HCT116 (cell line): ENCODE results near the gene TRMT10C. TPM values are rescaled to one million over a fixed set of nuclear protein-coding genes. Genes with fewer than 3 reads are reported as not detected.

ENCODE experiments used
- ATAC-seq: fragments of 200-7000 bp; cut with Tn5 transposase; 2 replicates; pipeline ENCODE4 v1.9.1; 2020; ENCODE audit warnings: mild to moderate bottlenecking, moderate library complexity
- Bru-seq: library from RNA; stranded (reverse); fragments of 400-500 nt; gene quantifications from one replicate; lab custom pipeline; 2021; lab: Mats Ljungman, UMichigan
- BruChase-seq, 2 experiments: library from RNA; stranded (reverse); fragments of 400-500 nt; gene quantifications; one replicate each; lab custom pipeline; 2021; lab: Mats Ljungman, UMichigan
- BruUV-seq: library from RNA; stranded (reverse); fragments of 400-500 nt; replicated peaks from 2 replicates; lab custom pipeline; 2021; lab: Mats Ljungman, UMichigan
- CTCF ChIA-PET: fragments of 300-600 bp; sonication (Branson Sonifier 250); formaldehyde crosslinking; loops from one replicate; lab custom pipeline; 2021; ENCODE audit warnings: antibody characterized with exemption; lab: Charles Lee
- POLR2A ChIA-PET: fragments of 300-600, 350-600 bp; sonication (Branson Sonifier 250); formaldehyde crosslinking; loops from one replicate; lab custom pipeline; 2021; ENCODE audit warnings: antibody characterized with exemption; lab: Charles Lee
- RAD21 ChIA-PET, 2 experiments: fragments of 300-600 bp; sonication (Branson Sonifier 250); formaldehyde crosslinking; loops; one replicate each; lab custom pipeline; 2023; ENCODE audit warnings: low total read pairs in 2 of 2; ENCODE audit not compliant: uncharacterized antibody in 2 of 2, unreplicated experiment in 2 of 2, low non-redundant PET in 1 of 2; lab: Charles Lee
- DNase-seq: peaks from one replicate; pipeline ENCODE4 v3.0.0-alpha.2; 2010; ENCODE audit warnings: low read depth, low spot score
- H2AFZ ChIP-seq: fragments of 200-600 bp; shearing (Covaris generic), sonication (generic); 2 replicates; pipeline ENCODE4 v1.6.1; 2017; ENCODE audit warnings: low read depth, mixed run types, mixed read lengths, antibody characterized with exemption, low read length; ENCODE audit not compliant: poor library complexity, severe bottlenecking
- H3K27ac ChIP-seq: 2 replicates; pipeline ENCODE4 v1.5.1; 2012; ENCODE audit warnings: low read depth, low read length
- H3K27me3 ChIP-seq: fragments of 200-600 bp; sonication (generic); 2 replicates; pipeline ENCODE4 v1.6.1; 2016; ENCODE audit warnings: mixed run types, low read length, mixed read lengths; ENCODE audit not compliant: insufficient read depth
- H3K36me3 ChIP-seq, 2 experiments: fragments of 200-500 bp in 1 of 2; fragments of 200-600 bp in 1 of 2; sonication (Bioruptor generic) in 1 of 2; sonication (generic) in 1 of 2; 2 replicates each; pipeline versions ENCODE4 v1.5.1 to v1.6.1; 2014 to 2016; ENCODE audit warnings: low read length in 2 of 2, inconsistent platforms in 1 of 2, mixed read lengths in 1 of 2, mixed run types in 1 of 2; ENCODE audit not compliant: insufficient read depth in 2 of 2, control insufficient read depth in 1 of 2
- H3K4me1 ChIP-seq, 2 experiments: fragments of 200-600 bp in 1 of 2; sonication (generic) in 1 of 2; 2 replicates each; pipeline versions ENCODE4 v1.5.1 to v1.6.1; 2012 to 2017; ENCODE audit warnings: low read length in 2 of 2, inconsistent platforms in 1 of 2, mild to moderate bottlenecking in 1 of 2, mixed read lengths in 1 of 2, mixed run types in 1 of 2, moderate library complexity in 1 of 2; ENCODE audit not compliant: insufficient read depth in 2 of 2, control insufficient read depth in 1 of 2
- H3K4me2 ChIP-seq: fragments of 200-600 bp; sonication (generic); 2 replicates; pipeline ENCODE4 v1.6.1; 2017; ENCODE audit warnings: mixed run types, low read length, mixed read lengths
- H3K4me3 ChIP-seq, 2 experiments: fragments of 200-600 bp in 1 of 2; sonication (generic) in 1 of 2; replicated peaks in 1 of 2; 2 replicates each; pipeline ENCODE4 v1.5.1; 2011 to 2016; ENCODE audit warnings: low read length in 2 of 2, control low read depth in 1 of 2, low read depth in 1 of 2, mild to moderate bottlenecking in 1 of 2, mixed read lengths in 1 of 2, mixed run types in 1 of 2
- H3K79me2 ChIP-seq: fragments of 200-600 bp; sonication (generic); 2 replicates; pipeline ENCODE4 v1.6.1; 2017; ENCODE audit warnings: mild to moderate bottlenecking, mixed run types, low read length, moderate library complexity, mixed read lengths; ENCODE audit not compliant: insufficient read depth
- H3K9ac ChIP-seq: fragments of 200-600 bp; sonication (generic); 2 replicates; pipeline ENCODE4 v1.6.1; 2016; ENCODE audit warnings: low read length, mixed read lengths
- H3K9me2 ChIP-seq: fragments of 200-600 bp; sonication (generic), shearing (Covaris generic); 2 replicates; pipeline ENCODE4 v1.6.1; 2017; ENCODE audit warnings: mixed run types, mild to moderate bottlenecking, moderate library complexity; ENCODE audit not compliant: insufficient read depth
- H3K9me3 ChIP-seq, 2 experiments: fragments of 200-500 bp in 1 of 2; fragments of 200-600 bp in 1 of 2; sonication (Bioruptor generic) in 1 of 2; sonication (generic) in 1 of 2; 2 replicates each; pipeline ENCODE4 v1.6.1; 2014 to 2017; ENCODE audit warnings: low read length in 2 of 2, mixed read lengths in 2 of 2, inconsistent platforms in 1 of 2, low read depth in 1 of 2, mild to moderate bottlenecking in 1 of 2, mixed run types in 1 of 2, moderate library complexity in 1 of 2; ENCODE audit not compliant: control insufficient read depth in 1 of 2, insufficient read depth in 1 of 2
- H4K20me1 ChIP-seq: fragments of 200-600 bp; sonication (generic), shearing (Covaris generic); 2 replicates; pipeline ENCODE4 v1.6.1; 2017; ENCODE audit warnings: mixed run types, mild to moderate bottlenecking, moderate library complexity; ENCODE audit not compliant: insufficient read depth
- ATF3 ChIP-seq: IDR thresholded peaks from 2 replicates; pipeline ENCODE4 v1.6.1; 2012
- CBX3 ChIP-seq: IDR thresholded peaks from 2 replicates; pipeline ENCODE4 v1.6.1; 2012; ENCODE audit warnings: low read depth
- CEBPB ChIP-seq: IDR thresholded peaks from 2 replicates; pipeline ENCODE4 v1.6.1; 2012; ENCODE audit warnings: low read depth
- CTCF ChIP-seq, 3 experiments: fragments of 200-600 bp in 1 of 3; sonication (generic) in 1 of 3; IDR thresholded peaks in 2 of 3; conservative IDR thresholded peaks in 1 of 3; 2 replicates each; pipeline ENCODE4 v1.5.1; 2012 to 2017; ENCODE audit warnings: low read depth in 2 of 3, low read length in 2 of 3, antibody characterized with exemption in 1 of 3, borderline replicate concordance in 1 of 3, control low read depth in 1 of 3, mild to moderate bottlenecking in 1 of 3, mixed read lengths in 1 of 3, mixed run types in 1 of 3, moderate library complexity in 1 of 3; ENCODE audit not compliant: insufficient read depth in 1 of 3
- EGR1 ChIP-seq: IDR thresholded peaks from 2 replicates; pipeline ENCODE4 v1.6.1; 2012; ENCODE audit warnings: low read depth
- ELF1 ChIP-seq: IDR thresholded peaks from 2 replicates; pipeline ENCODE4 v1.6.1; 2012; ENCODE audit warnings: low read depth, borderline replicate concordance
- EZH2 ChIP-seq: fragments of 200-600 bp; sonication (generic); IDR thresholded peaks from 2 replicates; pipeline ENCODE4 v1.6.1; 2017; ENCODE audit warnings: antibody characterized with exemption, mixed run types
- FOSL1 ChIP-seq: IDR thresholded peaks from 2 replicates; pipeline ENCODE4 v1.6.1; 2012; ENCODE audit warnings: low read depth
- JUND ChIP-seq: IDR thresholded peaks from 2 replicates; pipeline ENCODE4 v1.6.1; 2012
- MAX ChIP-seq: IDR thresholded peaks from 2 replicates; pipeline ENCODE4 v1.6.1; 2012
- POLR2A ChIP-seq: IDR thresholded peaks from 2 replicates; pipeline ENCODE4 v1.7.0; 2011; ENCODE audit warnings: borderline replicate concordance; ENCODE audit not compliant: insufficient read depth, insufficient read length; ENCODE audit errors: extremely low read depth
- RAD21 ChIP-seq: IDR thresholded peaks from 2 replicates; pipeline ENCODE4 v1.6.1; 2012; ENCODE audit warnings: low read depth, mild to moderate bottlenecking
- REST ChIP-seq: IDR thresholded peaks from 2 replicates; pipeline ENCODE4 v1.6.1; 2012; ENCODE audit warnings: low read depth
- SIN3A ChIP-seq: IDR thresholded peaks from 2 replicates; pipeline ENCODE4 v1.6.1; 2012; ENCODE audit warnings: low read depth
- SP1 ChIP-seq: IDR thresholded peaks from 2 replicates; pipeline ENCODE4 v1.6.1; 2012; ENCODE audit warnings: low read depth
- SRF ChIP-seq: IDR thresholded peaks from 2 replicates; pipeline ENCODE4 v1.6.1; 2012; ENCODE audit warnings: low read depth
- ZBTB33 ChIP-seq: IDR thresholded peaks from 2 replicates; pipeline ENCODE4 v1.6.1; 2011; ENCODE audit warnings: mild to moderate bottlenecking, low read length, moderate library complexity; ENCODE audit not compliant: insufficient replicate concordance; ENCODE audit errors: extremely low read depth
- ZFX ChIP-seq: fragments of 450-650 bp; IDR thresholded peaks from 2 replicates; pipeline ENCODE4 v1.6.1; 2017
- intact Hi-C: fragments of 100-400 bp; cut with micrococcal nuclease; formaldehyde crosslinking; loops from 2 replicates; pipeline ENCODE4 v1.10.0; 2022
- long read RNA-seq: library from polyadenylated mRNA; unstranded; transcript quantifications from one replicate; pipeline ENCODE4 v2.0.0, GENCODE V29; 2021; ENCODE audit not compliant: unreplicated experiment
- polyA plus RNA-seq: library from polyadenylated mRNA; unstranded; fragments of >200 nt; gene quantifications from 2 replicates; pipeline ENCODE4 v1.2.1, GENCODE V29; 2012; ENCODE audit warnings: missing spikeins
- total RNA-seq: library from RNA; stranded (reverse); gene quantifications from one replicate; pipeline ENCODE4 v1.2.1, GENCODE V29; 2021; ENCODE audit not compliant: unreplicated experiment

TRMT10C gene
- total RNA-seq (36.4 TPM), Bru-seq, nascent RNA (percentile 96 among the genes with signal in this experiment), BruChase-seq, experiment 1, labeled RNA remaining after a 6-hour chase (percentile 69 among the genes with signal in this experiment), BruChase-seq, experiment 2, labeled RNA remaining after a 2-hour chase (percentile 97 among the genes with signal in this experiment)
- 8.3 and 11.8 TPM in 2 replicates for polyA plus RNA-seq
- long read RNA-seq, transcript TRMT10C-201 (2 exons, 1,819 nt): major isoform, 75 of 79 reads
- long read RNA-seq, partial matches to known transcripts: 0 of 79 reads
- long read RNA-seq, other reads (novel, unspliced or antisense): 4 of 79 reads

GRCh38 chr3:101561630-101562328 lies at the start of gene TRMT10C:
Gene TRMT10C, plus strand, starts transcription at chr3:101561868. Its CDS starts 2,914 bp downstream, at chr3:101564782.
- RAD21 ChIA-PET: no interaction called here
- POLR2A ChIA-PET: interaction anchor here (0.7 to 2.0 kb wide), 3 partner anchors 9 to 14 kb away, joined by 3 to 11 read pairs (median 3); partner anchors contain the start of gene PCNP
- Histone ChIP-seq H3K4me1 (peaks cover 6 to 17% of the 10 kb centered on the region in 2 experiments; a peak in 3 of 4 replicates), H4K20me1 (peaks cover 28% of the 10 kb centered on the region; the same call in 1 of the 2 replicates), H3K9me3 (no peaks in the 10 kb centered on the region), H3K27me3 (peaks cover 13% of the 10 kb centered on the region; the same call in 1 of the 2 replicates), H3K4me2 (peak within 1 kb of the TSS; percentile 87), H3K79me2 (peaks cover 54% of the 10 kb centered on the region), H3K27ac (peak within 1 kb of the TSS; percentile 77), H3K9ac (peak within 1 kb of the TSS; percentile 82), H3K4me3 (peak within 1 kb of the TSS; percentile 73), H3K9me2 (no peaks in the 10 kb centered on the region), H3K36me3 (peaks cover 22 to 27% of the 10 kb centered on the region in 2 experiments), H2AFZ (no peak within 1 kb of the TSS)
- peak; percentile 86 for DNase-seq
- intact Hi-C loops: no loop called here
- BruUV-seq: TSS peak; percentile 66
- CTCF ChIA-PET: interaction anchor here (1.6 kb wide), 1 partner anchor 12 kb away, joined by 7 read pairs; the partner anchor contains the start of gene PCNP
- peak; percentile 96 for ATAC-seq
- TF ChIP-seq EZH2 (no peak), CTCF (IDR thresholded peaks at IDR 0.05 in 2 of 3, conservative IDR thresholded peaks at IDR 0.05 in 1 of 3; ENCODE audit: borderline replicate concordance in 1 of 3, insufficient read depth in 1 of 3, low read depth in 2 of 3, low read length in 2 of 3) (no peak), ATF3 (no peak), SIN3A (peak; percentile 86), POLR2A (peak; percentile 92), JUND (no peak), FOSL1 (no peak), SRF (peak; percentile 95), MAX (peak; percentile 93), CEBPB (no peak), SP1 (peak; percentile 69), EGR1 (peak; percentile 46), REST (no peak), ELF1 (peak; percentile 28; the same call in 1 of the 2 replicates), ZFX (peak; percentile 47; the same call in 1 of the 2 replicates), CBX3 (peak; percentile 90), RAD21 (no peak), ZBTB33 (no peak)
